ENCODE data around the gene CACNA1F. TPM values are rescaled to one million over a fixed set of nuclear protein-coding genes. Genes with fewer than 3 reads are reported as not detected.

CACNA1F gene
- total RNA-seq, 1 donor, result 0.31 TPM

GRCh38 chrX:49247916-49248811 is 15.0 kb upstream of the CACNA1F start:
- Histone ChIP-seq H3K4me3 (ENCODE audit: low read length) (no peak overlapping the region), H3K4me1 (ENCODE audit: insufficient read depth, low read length) (no peaks in the 10 kb centered on the region), H3K9me3 (ENCODE audit: low read depth, low read length) (no peaks in the 10 kb centered on the region), H3K27me3 (ENCODE audit: insufficient read depth, low read length) (no peaks in the 10 kb centered on the region)

GRCh38 chrX:49247346-49247745 is 14.2 kb upstream of the CACNA1F start:
- Histone ChIP-seq H3K4me1 (ENCODE audit: insufficient read depth, low read length) (no peaks in the 10 kb centered on the region), H3K4me3 (ENCODE audit: low read length) (no peak overlapping the region), H3K9me3 (ENCODE audit: low read depth, low read length) (no peaks in the 10 kb centered on the region), H3K27me3 (ENCODE audit: insufficient read depth, low read length) (no peaks in the 10 kb centered on the region)

GRCh38 chrX:49246541-49246940 is 13.4 kb upstream of the CACNA1F start:
- Histone ChIP-seq H3K4me3 (ENCODE audit: low read length) (no peak overlapping the region), H3K9me3 (ENCODE audit: low read depth, low read length) (no peaks in the 10 kb centered on the region), H3K27me3 (ENCODE audit: insufficient read depth, low read length) (no peaks in the 10 kb centered on the region)

GRCh38 chrX:49244207-49244606 is 11.1 kb upstream of the CACNA1F start:
- no peak overlapping the region for H3K4me3 ChIP-seq (ENCODE audit: low read length)
- no peaks in the 10 kb centered on the region for H3K4me1 ChIP-seq (ENCODE audit: insufficient read depth, low read length)

More at GRCh38 chrX:49246541-49246940, 13.4 kb upstream of the CACNA1F start:
- no peaks in the 10 kb centered on the region for H3K4me1 ChIP-seq (ENCODE audit: insufficient read depth, low read length)

GRCh38 chrX:49243166-49243565 is 10.0 kb upstream of the CACNA1F start:
- Histone ChIP-seq H3K9me3 (ENCODE audit: low read depth, low read length) (no peaks in the 10 kb centered on the region), H3K4me3 (ENCODE audit: low read length) (no peak overlapping the region), H3K27me3 (ENCODE audit: insufficient read depth, low read length) (no peaks in the 10 kb centered on the region), H3K4me1 (ENCODE audit: insufficient read depth, low read length) (peaks cover 7% of the 10 kb centered on the region)

More at GRCh38 chrX:49244207-49244606, 11.1 kb upstream of the CACNA1F start:
- Histone ChIP-seq H3K9me3 (ENCODE audit: low read depth, low read length) (no peaks in the 10 kb centered on the region), H3K27me3 (ENCODE audit: insufficient read depth, low read length) (no peaks in the 10 kb centered on the region)

- H3K4me1 ChIP-seq (ENCODE audit: insufficient read depth, low read length), result peaks cover 12% of the 10 kb centered on the region
- H3K27me3 ChIP-seq (ENCODE audit: insufficient read depth, low read length), result no peaks in the 10 kb centered on the region
- no peaks in the 10 kb centered on the region for H3K9me3 ChIP-seq (ENCODE audit: low read depth, low read length)
- no peak overlapping the region for H3K4me3 ChIP-seq (ENCODE audit: low read length)
These were observed 9.5 kb upstream of the CACNA1F start for GRCh38 chrX:49242545-49243066.

GRCh38 chrX:49238735-49239134 is 5.6 kb upstream of the CACNA1F start:
- H3K4me1 ChIP-seq (ENCODE audit: insufficient read depth, low read length), result peaks cover 32% of the 10 kb centered on the region
- no peak overlapping the region for H3K4me3 ChIP-seq (ENCODE audit: low read length)
- no peaks in the 10 kb centered on the region for H3K27me3 ChIP-seq (ENCODE audit: insufficient read depth, low read length)
- no peaks in the 10 kb centered on the region for H3K9me3 ChIP-seq (ENCODE audit: low read depth, low read length)

GRCh38 chrX:49237060-49237459 is 3.9 kb upstream of the CACNA1F start:
- Histone ChIP-seq H3K27me3 (ENCODE audit: insufficient read depth, low read length) (no peaks in the 10 kb centered on the region), H3K9me3 (ENCODE audit: low read depth, low read length) (no peaks in the 10 kb centered on the region), H3K4me1 (ENCODE audit: insufficient read depth, low read length) (peaks cover 32% of the 10 kb centered on the region), H3K4me3 (ENCODE audit: low read length) (no peak overlapping the region)

GRCh38 chrX:49233887-49234555 is 881 bp upstream of the CACNA1F start:
- Histone ChIP-seq H3K4me1 (ENCODE audit: insufficient read depth, low read length) (peaks cover 46% of the 10 kb centered on the region), H3K4me3 (ENCODE audit: low read length) (no peak overlapping the region)

GRCh38 chrX:49232525-49232924 is 615 bp downstream of the CACNA1F start:
- no peaks in the 10 kb centered on the region for H3K27me3 ChIP-seq (ENCODE audit: insufficient read depth, low read length)
- H3K9me3 ChIP-seq (ENCODE audit: low read depth, low read length), result no peaks in the 10 kb centered on the region
- no peak overlapping the region for H3K4me3 ChIP-seq (ENCODE audit: low read length)
- peaks cover 33% of the 10 kb centered on the region for H3K4me1 ChIP-seq (ENCODE audit: insufficient read depth, low read length)

More at GRCh38 chrX:49233887-49234555, 881 bp upstream of the CACNA1F start:
- no peaks in the 10 kb centered on the region for H3K27me3 ChIP-seq (ENCODE audit: insufficient read depth, low read length)
- no peaks in the 10 kb centered on the region for H3K9me3 ChIP-seq (ENCODE audit: low read depth, low read length)

GRCh38 chrX:49231333-49232000 is 1.7 kb downstream of the CACNA1F start:
- no peak overlapping the region for H3K4me3 ChIP-seq (ENCODE audit: low read length)
- no peaks in the 10 kb centered on the region for H3K27me3 ChIP-seq (ENCODE audit: insufficient read depth, low read length)
- no peaks in the 10 kb centered on the region for H3K9me3 ChIP-seq (ENCODE audit: low read depth, low read length)
- H3K4me1 ChIP-seq (ENCODE audit: insufficient read depth, low read length), result peaks cover 22% of the 10 kb centered on the region

- peak overlapping the region; percentile 29 for H3K4me3 ChIP-seq (ENCODE audit: low read length)
- no peaks in the 10 kb centered on the region for H3K27me3 ChIP-seq (ENCODE audit: insufficient read depth, low read length)
- peaks cover 14% of the 10 kb centered on the region for H3K4me1 ChIP-seq (ENCODE audit: insufficient read depth, low read length)
- H3K9me3 ChIP-seq (ENCODE audit: low read depth, low read length), result no peaks in the 10 kb centered on the region
These were observed 2.5 kb downstream of the CACNA1F start for GRCh38 chrX:49230500-49231232.

GRCh38 chrX:49228185-49228584 is 5.0 kb downstream of the CACNA1F start:
- peaks cover 14% of the 10 kb centered on the region for H3K4me1 ChIP-seq (ENCODE audit: insufficient read depth, low read length)
- no peak overlapping the region for H3K4me3 ChIP-seq (ENCODE audit: low read length)
- H3K27me3 ChIP-seq (ENCODE audit: insufficient read depth, low read length), result no peaks in the 10 kb centered on the region
- no peaks in the 10 kb centered on the region for H3K9me3 ChIP-seq (ENCODE audit: low read depth, low read length)

GRCh38 chrX:49227726-49228125 is 5.4 kb downstream of the CACNA1F start:
- no peak overlapping the region for H3K4me3 ChIP-seq (ENCODE audit: low read length)
- no peaks in the 10 kb centered on the region for H3K9me3 ChIP-seq (ENCODE audit: low read depth, low read length)
- peaks cover 14% of the 10 kb centered on the region for H3K4me1 ChIP-seq (ENCODE audit: insufficient read depth, low read length)
- H3K27me3 ChIP-seq (ENCODE audit: insufficient read depth, low read length), result no peaks in the 10 kb centered on the region

Measured in mononuclear cell (primary cell).